HG03196 (cell line): ENCODE data around the gene PCDHB10.
"Not testable (repeated sequence)": the region's sequence is repeated elsewhere in the genome, so short reads cannot be mapped to it uniquely, and the experiment has no call there.

ENCODE experiments used
- ATAC-seq: cut with Tn5 transposase; IDR thresholded peaks from one replicate; pipeline ENCODE4 v1.9.1; 2021; ENCODE audit not compliant: unreplicated experiment

Gene PCDHB10

GRCh38 chr5:141186897-141187512 lies 5.1 kb upstream of the PCDHB10 start, which contains the start of gene PCDHB9:
Gene PCDHB9, plus strand, starts transcription at chr5:141187161. Its CDS starts 158 bp downstream, at chr5:141187319.
- no peak for ATAC-seq

DNA sequence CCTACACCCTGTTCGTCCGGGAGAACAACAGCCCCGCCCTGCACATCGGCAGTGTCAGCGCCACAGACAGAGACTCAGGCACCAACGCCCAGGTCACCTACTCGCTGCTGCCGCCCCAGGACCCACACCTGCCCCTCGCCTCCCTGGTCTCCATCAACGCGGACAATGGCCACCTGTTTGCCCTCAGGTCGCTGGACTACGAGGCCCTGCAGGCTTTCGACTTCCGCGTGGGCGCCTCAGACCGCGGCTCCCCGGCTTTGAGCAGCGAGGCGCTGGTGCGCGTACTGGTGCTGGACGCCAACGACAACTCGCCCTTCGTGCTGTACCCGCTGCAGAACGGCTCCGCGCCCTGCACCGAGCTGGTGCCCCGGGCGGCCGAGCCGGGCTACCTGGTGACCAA lies 3.5 kb upstream of the PCDHB10 start:
- ATAC-seq, result not testable (repeated sequence)

GRCh38 chr5:141189131-141189530 lies 3.0 kb upstream of the PCDHB10 start:
- ATAC-seq, result not testable (repeated sequence)

- not testable (repeated sequence) for ATAC-seq
Observed at GRCh38 chr5:141194332-141194731, 2.2 kb downstream of the PCDHB10 start.

DNA sequence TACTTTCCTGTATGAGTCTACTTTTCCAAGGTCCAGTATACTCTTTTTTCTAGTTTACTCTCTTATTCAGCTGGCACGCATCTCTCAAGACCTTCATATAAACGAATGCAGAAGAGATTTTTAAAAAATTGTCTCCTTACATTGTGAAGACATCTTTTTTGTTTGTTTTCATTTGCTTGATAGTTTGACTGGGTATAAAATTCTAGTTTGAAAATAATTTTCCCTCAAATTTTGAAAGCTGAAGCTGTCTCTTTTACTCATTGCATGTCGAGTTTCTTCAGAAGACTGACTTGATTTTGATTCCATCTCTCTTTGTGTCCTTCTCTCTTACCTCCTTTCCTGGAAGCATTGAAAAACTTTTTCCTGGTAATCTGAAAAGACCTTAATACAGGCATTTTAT lies 4.2 kb downstream of the PCDHB10 start:
- ATAC-seq, result no peak

DNA sequence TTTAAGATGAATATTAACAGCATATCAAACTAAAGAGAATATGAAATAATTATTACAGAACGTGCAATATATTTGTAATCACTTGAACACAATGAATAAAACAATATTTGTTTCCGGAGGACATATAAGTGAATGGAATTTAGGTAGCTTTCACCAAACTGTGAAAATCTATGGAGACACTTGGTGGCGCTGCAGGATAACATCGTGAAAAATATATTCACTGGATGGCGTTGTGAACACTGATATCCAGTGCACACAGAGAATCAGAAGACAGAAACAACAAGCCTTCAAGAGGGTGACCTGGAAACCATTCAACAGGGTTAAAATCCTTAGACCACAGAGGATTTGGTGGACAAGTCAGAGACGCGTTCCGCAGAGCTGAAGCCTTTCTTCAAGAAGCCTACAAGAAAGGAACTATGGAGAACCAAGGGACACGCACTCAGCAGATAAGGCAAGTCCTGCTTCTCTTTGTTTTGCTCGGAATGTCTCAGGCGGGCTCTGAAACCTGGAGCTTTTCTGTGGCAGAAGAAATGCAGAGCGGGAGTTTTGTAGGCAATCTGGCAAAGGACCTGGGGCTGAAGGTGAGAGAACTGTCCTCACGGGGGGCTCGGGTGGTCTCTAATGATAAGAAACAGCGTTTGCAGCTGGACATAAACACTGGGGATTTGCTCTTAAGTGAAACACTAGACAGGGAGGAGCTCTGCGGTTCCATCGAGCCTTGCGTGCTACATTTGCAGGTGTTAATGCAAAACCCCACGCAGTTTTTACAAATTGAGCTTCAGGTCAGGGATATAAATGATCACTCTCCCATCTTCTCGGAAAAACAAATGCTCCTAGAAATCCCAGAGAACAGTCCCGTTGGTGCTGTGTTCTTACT lies 7.4 kb downstream of the PCDHB10 start, which contains the start of gene PCDHB11:
TSS of gene PCDHB11 (plus strand) at position 269 of the 877 bp plus-strand sequence. CDS start at position 417, 148 bp downstream.
- ATAC-seq, result no peak

- ATAC-seq, result not testable (repeated sequence)
Observed at GRCh38 chr5:141201126-141201525, 9.0 kb downstream of the PCDHB10 start.

DNA sequence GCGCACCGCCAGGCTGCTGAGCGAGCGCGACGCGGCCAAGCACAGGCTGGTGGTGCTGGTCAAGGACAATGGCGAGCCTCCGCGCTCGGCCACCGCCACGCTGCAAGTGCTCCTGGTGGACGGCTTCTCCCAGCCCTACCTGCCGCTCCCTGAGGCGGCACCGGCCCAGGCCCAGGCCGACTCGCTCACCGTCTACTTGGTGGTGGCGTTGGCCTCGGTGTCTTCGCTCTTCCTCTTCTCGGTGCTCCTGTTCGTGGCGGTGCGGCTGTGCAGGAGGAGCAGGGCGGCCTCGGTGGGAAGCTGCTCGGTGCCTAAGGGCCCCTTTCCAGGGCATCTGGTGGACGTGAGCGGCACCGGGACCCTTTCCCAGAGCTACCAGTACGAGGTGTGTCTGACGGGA lies 9.5 kb downstream of the PCDHB10 start:
- not testable (repeated sequence) for ATAC-seq

GRCh38 chr5:141208478-141208877 lies 16.3 kb downstream of the PCDHB10 start, which contains the start of gene PCDHB12:
Gene PCDHB12, plus strand, starts transcription at chr5:141208719. Its CDS starts 189 bp downstream, at chr5:141208908.
- no peak for ATAC-seq

GRCh38 chr5:141210281-141210680 lies 18.1 kb downstream of the PCDHB10 start:
- not testable (repeated sequence) for ATAC-seq

DNA sequence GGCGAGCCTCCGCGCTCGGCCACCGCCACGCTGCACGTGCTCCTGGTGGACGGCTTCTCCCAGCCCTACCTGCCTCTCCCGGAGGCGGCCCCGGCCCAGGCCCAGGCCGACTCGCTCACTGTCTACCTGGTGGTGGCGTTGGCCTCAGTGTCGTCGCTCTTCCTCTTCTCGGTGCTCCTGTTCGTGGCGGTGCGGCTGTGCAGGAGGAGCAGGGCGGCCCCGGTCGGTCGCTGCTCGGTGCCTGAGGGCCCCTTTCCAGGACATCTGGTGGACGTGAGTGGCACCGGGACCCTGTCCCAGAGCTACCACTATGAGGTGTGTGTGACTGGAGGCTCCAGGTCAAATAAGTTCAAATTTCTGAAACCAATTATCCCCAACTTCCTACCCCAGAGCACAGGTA lies 18.7 kb downstream of the PCDHB10 start:
- not testable (repeated sequence) for ATAC-seq

DNA sequence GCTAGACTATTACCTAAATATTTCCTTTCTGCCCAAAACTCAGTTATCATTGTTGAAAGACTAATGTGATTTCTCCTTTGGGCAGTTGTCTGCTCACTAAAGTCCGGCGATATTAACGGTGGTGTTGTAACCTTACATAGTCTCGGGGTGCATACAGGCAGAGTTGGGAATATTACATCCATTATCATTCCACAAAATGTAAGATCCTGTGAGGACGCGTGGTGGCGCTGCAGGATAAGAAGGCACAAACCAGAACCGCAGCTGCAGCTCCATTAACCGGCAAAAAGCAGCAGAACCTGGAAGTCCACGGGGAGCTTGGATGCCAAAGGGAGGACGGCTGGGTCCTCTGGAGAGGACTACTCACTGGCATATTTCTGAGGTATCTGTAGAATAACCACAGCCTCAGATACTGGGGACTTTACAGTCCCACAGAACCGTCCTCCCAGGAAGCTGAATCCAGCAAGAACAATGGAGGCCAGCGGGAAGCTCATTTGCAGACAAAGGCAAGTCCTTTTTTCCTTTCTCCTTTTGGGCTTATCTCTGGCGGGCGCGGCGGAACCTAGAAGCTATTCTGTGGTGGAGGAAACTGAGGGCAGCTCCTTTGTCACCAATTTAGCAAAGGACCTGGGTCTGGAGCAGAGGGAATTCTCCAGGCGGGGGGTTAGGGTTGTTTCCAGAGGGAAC lies 21.6 kb downstream of the PCDHB10 start, which contains the start of gene PCDHB13:
TSS of gene PCDHB13 (plus strand) at position 264 of the 684 bp plus-strand sequence. CDS start at position 469, 205 bp downstream.
- not testable (repeated sequence) for ATAC-seq

DNA sequence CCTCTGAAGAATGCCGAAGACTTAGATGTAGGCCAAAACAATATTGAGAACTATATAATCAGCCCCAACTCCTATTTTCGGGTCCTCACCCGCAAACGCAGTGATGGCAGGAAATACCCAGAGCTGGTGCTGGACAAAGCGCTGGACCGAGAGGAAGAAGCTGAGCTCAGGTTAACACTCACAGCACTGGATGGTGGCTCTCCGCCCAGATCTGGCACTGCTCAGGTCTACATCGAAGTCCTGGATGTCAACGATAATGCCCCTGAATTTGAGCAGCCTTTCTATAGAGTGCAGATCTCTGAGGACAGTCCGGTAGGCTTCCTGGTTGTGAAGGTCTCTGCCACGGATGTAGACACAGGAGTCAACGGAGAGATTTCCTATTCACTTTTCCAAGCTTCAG lies 22.4 kb downstream of the PCDHB10 start:
- not testable (repeated sequence) for ATAC-seq

DNA sequence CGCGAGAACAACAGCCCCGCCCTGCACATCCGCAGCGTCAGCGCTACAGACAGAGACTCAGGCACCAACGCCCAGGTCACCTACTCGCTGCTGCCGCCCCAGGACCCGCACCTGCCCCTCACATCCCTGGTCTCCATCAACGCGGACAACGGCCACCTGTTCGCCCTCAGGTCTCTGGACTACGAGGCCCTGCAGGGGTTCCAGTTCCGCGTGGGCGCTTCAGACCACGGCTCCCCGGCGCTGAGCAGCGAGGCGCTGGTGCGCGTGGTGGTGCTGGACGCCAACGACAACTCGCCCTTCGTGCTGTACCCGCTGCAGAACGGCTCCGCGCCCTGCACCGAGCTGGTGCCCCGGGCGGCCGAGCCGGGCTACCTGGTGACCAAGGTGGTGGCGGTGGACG lies 23.4 kb downstream of the PCDHB10 start:
- not testable (repeated sequence) for ATAC-seq

GRCh38 chr5:141216035-141216434 lies 23.9 kb downstream of the PCDHB10 start:
- not testable (repeated sequence) for ATAC-seq

- ATAC-seq, result no peak
Observed at GRCh38 chr5:141223112-141223783, 31.1 kb downstream of the PCDHB10 start, which contains the start of gene PCDHB14. Gene PCDHB14, plus strand, starts transcription at chr5:141223343. Its CDS starts 163 bp downstream, at chr5:141223506.

DNA sequence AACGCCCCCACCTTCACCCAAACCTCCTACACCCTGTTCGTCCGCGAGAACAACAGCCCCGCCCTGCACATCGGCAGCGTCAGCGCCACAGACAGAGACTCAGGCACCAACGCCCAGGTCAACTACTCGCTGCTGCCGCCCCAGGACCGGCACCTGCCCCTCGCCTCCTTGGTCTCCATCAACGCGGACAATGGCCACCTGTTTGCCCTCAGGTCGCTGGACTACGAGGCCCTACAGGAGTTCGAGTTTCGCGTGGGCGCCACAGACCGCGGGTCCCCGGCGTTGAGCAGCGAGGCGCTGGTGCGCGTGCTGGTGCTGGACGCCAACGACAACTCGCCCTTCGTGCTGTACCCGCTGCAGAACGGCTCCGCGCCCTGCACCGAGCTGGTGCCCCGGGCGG lies 32.7 kb downstream of the PCDHB10 start:
- ATAC-seq, result not testable (repeated sequence)

- ATAC-seq, result not testable (repeated sequence)
Observed at GRCh38 chr5:141225421-141225820, 33.3 kb downstream of the PCDHB10 start.

DNA sequence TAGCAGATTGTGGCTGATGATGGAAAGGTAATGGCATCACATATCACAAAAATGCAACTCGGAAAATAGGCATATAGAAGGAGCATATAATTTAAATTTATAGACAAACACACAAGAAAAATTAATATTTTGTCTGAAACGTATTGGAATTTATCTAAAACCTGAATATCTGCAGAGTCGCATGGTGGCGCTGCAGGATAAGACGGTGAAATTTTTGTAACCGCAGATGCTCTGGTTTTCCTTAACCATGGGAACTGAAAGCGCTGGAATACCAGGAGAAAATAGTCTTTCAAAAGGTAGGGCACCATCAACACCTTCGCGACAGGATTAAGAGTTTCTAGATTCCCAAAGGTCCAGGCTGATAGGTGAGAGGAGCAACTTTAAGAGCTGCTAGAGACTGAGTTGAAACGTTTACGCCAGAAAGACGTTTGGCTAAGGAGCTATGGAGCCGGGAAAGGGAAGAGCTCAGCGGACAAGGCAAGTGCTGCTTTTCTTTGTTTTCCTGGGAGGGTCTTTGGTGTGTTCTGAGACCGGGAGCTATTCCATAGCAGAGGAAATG lies 42.0 kb downstream of the PCDHB10 start:
- no peak for ATAC-seq

- not testable (repeated sequence) for ATAC-seq
Observed at GRCh38 chr5:141235922-141236321, 43.8 kb downstream of the PCDHB10 start.
